ENCODE measurements around the gene TEX264. TPM values are rescaled to one million over a fixed set of nuclear protein-coding genes. Genes with fewer than 3 reads are reported as not detected.

Gene TEX264
- total and polyA plus RNA-seq, 8 donors, result 18.7 to 73.0 (median 37.3) TPM

DNA sequence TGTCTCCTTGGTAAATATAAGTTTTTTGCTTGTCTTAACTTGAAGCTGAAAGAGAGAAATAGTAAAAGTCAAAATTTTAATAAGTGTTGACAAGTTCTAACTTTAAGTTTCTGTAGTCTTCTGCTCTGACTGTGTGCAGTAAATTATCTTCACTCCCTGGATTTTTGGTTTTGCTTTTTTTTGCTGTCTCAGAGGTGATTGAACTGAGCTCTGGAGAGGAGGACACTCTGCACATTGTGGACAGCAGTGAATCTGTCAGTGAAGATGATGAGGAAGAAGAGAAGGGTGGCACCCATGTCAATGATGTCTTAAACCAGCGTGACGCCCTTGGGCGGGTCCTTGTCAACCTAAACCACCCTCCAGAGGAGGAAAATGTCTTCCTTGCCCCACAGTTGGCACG lies 40.5 kb upstream of the TEX264 start:
- intact Hi-C loops (cut with DNase I; ENCODE audit: low total_unique reads), result no loop called here
- Histone ChIP-seq H3K36me3 (peaks cover 55 to 88% (median 83%) of the 10 kb centered on the region in 4 donors), H3K27me3 (no peaks in the 10 kb centered on the region), H3K4me1 (no peaks in the 10 kb centered on the region), H3K27ac (no peak overlapping the region), H3K4me3 (no peak overlapping the region), H3K9me3 (no peaks in the 10 kb centered on the region)
- no peak for DNase-seq
- no peak for TF ChIP-seq POLR2AphosphoS5 (IDR thresholded peaks at IDR 0.05)
- TF ChIP-seq POLR2A (IDR thresholded peaks at IDR 0.05), result no peak
- TF ChIP-seq EP300 (IDR thresholded peaks at IDR 0.05), result no peak
- TF ChIP-seq, protein P1, sequence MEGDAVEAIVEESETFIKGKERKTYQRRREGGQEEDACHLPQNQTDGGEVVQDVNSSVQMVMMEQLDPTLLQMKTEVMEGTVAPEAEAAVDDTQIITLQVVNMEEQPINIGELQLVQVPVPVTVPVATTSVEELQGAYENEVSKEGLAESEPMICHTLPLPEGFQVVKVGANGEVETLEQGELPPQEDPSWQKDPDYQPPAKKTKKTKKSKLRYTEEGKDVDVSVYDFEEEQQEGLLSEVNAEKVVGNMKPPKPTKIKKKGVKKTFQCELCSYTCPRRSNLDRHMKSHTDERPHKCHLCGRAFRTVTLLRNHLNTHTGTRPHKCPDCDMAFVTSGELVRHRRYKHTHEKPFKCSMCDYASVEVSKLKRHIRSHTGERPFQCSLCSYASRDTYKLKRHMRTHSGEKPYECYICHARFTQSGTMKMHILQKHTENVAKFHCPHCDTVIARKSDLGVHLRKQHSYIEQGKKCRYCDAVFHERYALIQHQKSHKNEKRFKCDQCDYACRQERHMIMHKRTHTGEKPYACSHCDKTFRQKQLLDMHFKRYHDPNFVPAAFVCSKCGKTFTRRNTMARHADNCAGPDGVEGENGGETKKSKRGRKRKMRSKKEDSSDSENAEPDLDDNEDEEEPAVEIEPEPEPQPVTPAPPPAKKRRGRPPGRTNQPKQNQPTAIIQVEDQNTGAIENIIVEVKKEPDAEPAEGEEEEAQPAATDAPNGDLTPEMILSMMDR (IDR thresholded peaks at IDR 0.05), result no peak
- 90 to 99% (median 93%) methylated on average over 4 of the region's 4 CpGs for WGBS, 5 donors

DNA sequence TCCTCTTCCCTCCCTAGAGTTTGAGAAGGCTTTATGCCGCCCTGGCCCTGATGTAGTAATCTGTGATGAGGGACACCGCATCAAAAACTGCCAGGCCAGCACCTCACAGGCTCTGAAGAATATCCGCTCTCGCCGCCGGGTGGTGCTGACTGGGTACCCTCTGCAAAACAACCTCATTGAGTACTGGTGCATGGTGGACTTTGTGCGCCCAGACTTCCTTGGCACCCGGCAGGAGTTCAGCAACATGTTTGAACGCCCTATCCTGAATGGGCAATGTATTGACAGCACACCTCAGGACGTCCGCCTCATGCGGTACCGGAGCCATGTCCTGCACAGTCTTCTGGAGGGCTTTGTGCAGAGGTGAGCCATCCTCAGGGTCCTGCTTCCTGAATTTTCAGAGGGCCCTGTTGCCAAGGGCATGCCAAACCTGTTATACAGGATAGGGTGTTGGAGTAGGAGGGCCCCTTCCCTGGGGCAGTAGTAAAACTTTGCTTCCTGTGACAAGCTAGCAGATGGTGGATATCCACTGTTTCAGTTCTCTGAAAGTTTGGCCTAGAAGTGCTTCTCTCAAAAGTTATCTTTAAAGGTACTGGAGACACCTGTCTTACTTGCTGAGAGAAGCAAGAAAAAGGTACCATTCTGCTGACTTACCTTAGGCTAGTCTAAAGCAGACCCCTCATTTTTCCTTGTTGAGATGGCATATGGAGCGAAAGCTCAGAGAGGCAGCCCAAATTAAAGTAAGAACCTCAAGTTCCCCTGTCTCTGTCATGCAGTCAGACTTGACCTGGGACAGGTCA lies 33.7 kb upstream of the TEX264 start:
- WGBS, 5 donors, result 86 to 95% (median 93%) methylated on average over 4 to 14 of the region's 14 CpGs
- H3K4me3 ChIP-seq, result no peak overlapping the region
- DNase-seq, result peak in 1 of 2 donors; percentile 15
- H3K9me3 ChIP-seq, result no peaks in the 10 kb centered on the region
- H3K4me1 ChIP-seq, result no peaks in the 10 kb centered on the region
- H3K27me3 ChIP-seq, result no peaks in the 10 kb centered on the region
- H3K36me3 ChIP-seq, result peaks cover 82 to 100% (median 100%) of the 10 kb centered on the region in 4 donors
- no peak overlapping the region for H3K27ac ChIP-seq
- intact Hi-C loops (cut with DNase I; ENCODE audit: low total_unique reads), result no loop called here
- no peak for TF ChIP-seq POLR2A (IDR thresholded peaks at IDR 0.05)
- TF ChIP-seq, protein P1 (IDR thresholded peaks at IDR 0.05), result peak in 1 of 7 experiments; percentile 3

- 61 to 73% (median 70%) methylated on average over 6 of the region's 6 CpGs for WGBS, 5 donors
- no peak overlapping the region for H3K4me3 ChIP-seq
- peak; percentile 44 to 77 for DNase-seq
- peaks cover 78 to 100% (median 100%) of the 10 kb centered on the region in 4 donors for H3K36me3 ChIP-seq
- H3K27me3 ChIP-seq, result no peaks in the 10 kb centered on the region
- H3K27ac ChIP-seq, result no peak overlapping the region
- no peaks in the 10 kb centered on the region for H3K9me3 ChIP-seq
- H3K4me1 ChIP-seq, result no peaks in the 10 kb centered on the region
- intact Hi-C loops (cut with DNase I; ENCODE audit: low total_unique reads), result no loop called here
- TF ChIP-seq, protein P1 (IDR thresholded peaks at IDR 0.05), result peak in 5 of 7 experiments; percentile 53 to 85 (median 56)
- TF ChIP-seq POLR2AphosphoS5 (IDR thresholded peaks at IDR 0.05), result peak in 1 of 3 donors; percentile 13
- no peak for TF ChIP-seq EP300 (IDR thresholded peaks at IDR 0.05)
These were observed 33.0 kb upstream of the TEX264 start for GRCh38 chr3:51637941-51638471.

DNA sequence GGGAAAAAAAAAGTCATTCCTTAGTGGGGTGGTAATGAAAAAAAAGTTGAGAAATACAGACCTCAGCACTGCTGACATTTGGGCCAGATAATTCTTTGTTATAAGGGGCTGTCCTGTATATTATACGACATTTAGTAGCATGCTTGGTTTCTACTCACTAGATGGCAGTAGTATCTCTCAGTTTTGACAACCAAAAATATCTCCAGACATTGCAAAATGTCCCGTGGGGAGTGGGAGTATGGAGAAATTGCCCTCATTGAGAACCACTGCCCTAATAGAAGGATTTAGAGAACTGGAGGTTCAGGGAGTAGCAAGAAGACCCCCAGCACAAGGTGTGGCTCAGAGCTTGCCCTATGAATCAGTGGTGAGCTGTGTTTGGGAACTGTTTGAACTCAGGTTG lies 28.6 kb upstream of the TEX264 start:
- no peaks in the 10 kb centered on the region for H3K9me3 ChIP-seq
- TF ChIP-seq POLR2A (IDR thresholded peaks at IDR 0.05), result no peak
- TF ChIP-seq, protein P1 (IDR thresholded peaks at IDR 0.05), result peak in 1 of 7 experiments; percentile 7
- intact Hi-C loops (cut with DNase I; ENCODE audit: low total_unique reads), result no loop called here
- 14 to 27% (median 23%) methylated on average over 2 of the region's 2 CpGs for WGBS, 5 donors
- H3K36me3 ChIP-seq, result peaks cover 75 to 100% (median 100%) of the 10 kb centered on the region in 4 donors
- H3K27me3 ChIP-seq, result no peaks in the 10 kb centered on the region
- no peak overlapping the region for H3K4me3 ChIP-seq
- DNase-seq, result no peak
- no peaks in the 10 kb centered on the region for H3K4me1 ChIP-seq
- H3K27ac ChIP-seq, result no peak overlapping the region

All from stomach (tissue), 9 donors.